Inferior parietal cortex (tissue), 1 donor: ENCODE data around the gene PMIS2.

Experiments used
- DNase-seq: peaks from one replicate; pipeline ENCODE4 v3.0.0-alpha.2; 2016; ENCODE audit errors: extremely low spot score

Gene PMIS2

GRCh38 chr19:35556025-35556590, 29.9 kb upstream of the PMIS2 start:
- DNase-seq, result no peak

GRCh38 chr19:35556846-35557538, 29.0 kb upstream of the PMIS2 start:
- DNase-seq, result no peak

- DNase-seq, result no peak
Measured at GRCh38 chr19:35557539-35558399, 28.2 kb upstream of the PMIS2 start.

- DNase-seq, result no peak
Measured at GRCh38 chr19:35558400-35559280, 27.3 kb upstream of the PMIS2 start.

GRCh38 chr19:35559281-35559659, 26.7 kb upstream of the PMIS2 start:
- no peak for DNase-seq

- DNase-seq, result no peak
Measured at GRCh38 chr19:35559781-35560180, 26.2 kb upstream of the PMIS2 start.

GRCh38 chr19:35560271-35560670, 25.7 kb upstream of the PMIS2 start:
- DNase-seq, result no peak

- no peak for DNase-seq
Measured at GRCh38 chr19:35560677-35561076, 25.3 kb upstream of the PMIS2 start.

GRCh38 chr19:35561436-35561835, 24.5 kb upstream of the PMIS2 start:
- no peak for DNase-seq

- DNase-seq, result no peak
Measured at GRCh38 chr19:35562336-35562735, 23.6 kb upstream of the PMIS2 start.

GRCh38 chr19:35562776-35563175, 23.2 kb upstream of the PMIS2 start:
- DNase-seq, result no peak

GRCh38 chr19:35563207-35563829, 22.7 kb upstream of the PMIS2 start, which contains the start of gene ATP4A:
Gene ATP4A (minus strand): TSS chr19:35563658. CDS start chr19:35563629, 29 bp downstream.
- DNase-seq, result no peak

- DNase-seq, result no peak
Measured at GRCh38 chr19:35565016-35565856, 20.7 kb upstream of the PMIS2 start.

- DNase-seq, result no peak
Measured at GRCh38 chr19:35566738-35567137, 19.2 kb upstream of the PMIS2 start.

- no peak for DNase-seq
Measured at GRCh38 chr19:35569281-35569781, 16.6 kb upstream of the PMIS2 start.

GRCh38 chr19:35571406-35571965, 14.5 kb upstream of the PMIS2 start:
- no peak for DNase-seq

GRCh38 chr19:35577918-35578317, 8.1 kb upstream of the PMIS2 start:
- no peak for DNase-seq

GRCh38 chr19:35578707-35579106, 7.3 kb upstream of the PMIS2 start:
- no peak for DNase-seq

- no peak for DNase-seq
Measured at GRCh38 chr19:35582760-35583159, 3.2 kb upstream of the PMIS2 start.

- no peak for DNase-seq
Measured at GRCh38 chr19:35587321-35587720, 1.3 kb downstream of the PMIS2 start.
